Stomach (tissue), 9 donors: Measurements from ENCODE around the gene SLC2A6. TPM values are rescaled to one million over a fixed set of nuclear protein-coding genes. Genes with fewer than 3 reads are reported as not detected.

Experiments used
- DNase-seq, 2 donors: peaks; one replicate each; pipeline versions ENCODE4 v3.0.0 to v3.0.0-alpha.2; 2013 to 2019
- H3K27ac ChIP-seq, 5 donors: fragments of 200-600 bp in 4 of 5; sonication (generic) in 4 of 5; one replicate each; pipeline ENCODE4 v1.5.1; 2013 to 2019; ENCODE audit warnings: mild to moderate bottlenecking in 1 of 5, moderate library complexity in 1 of 5
- H3K27me3 ChIP-seq, 3 donors: fragments of 200-600 bp; sonication (generic); one replicate each; pipeline ENCODE4 v1.5.1; 2017 to 2019; ENCODE audit warnings: mixed run types in 1 of 3
- H3K36me3 ChIP-seq, 4 donors: fragments of 200-600 bp; sonication (generic); 1 replicate in 3 of 4; 2 replicates in 1 of 4; pipeline ENCODE4 v1.5.1; 2016 to 2019
- H3K4me1 ChIP-seq, 4 donors: fragments of 200-600 bp; sonication (generic); one replicate each; pipeline ENCODE4 v1.5.1; 2016 to 2019
- H3K4me3 ChIP-seq, 4 donors: fragments of 200-600 bp; sonication (generic) in 3 of 4; one replicate each; pipeline ENCODE4 v1.5.1; 2016 to 2019; ENCODE audit warnings: mild to moderate bottlenecking in 1 of 4
- H3K9me3 ChIP-seq, 4 donors: fragments of 200-600 bp; sonication (generic); one replicate each; pipeline ENCODE4 v1.5.1; 2016 to 2019
- CTCF ChIP-seq, 7 experiments: fragments of 450-650 bp in 4 of 7; fragments of 200-600 bp in 3 of 7; sonication (generic) in 3 of 7; IDR thresholded peaks; one replicate each; pipeline ENCODE4 v1.5.1; 2016 to 2019; ENCODE audit warnings: antibody characterized with exemption in 7 of 7, control low read depth in 2 of 7, mild to moderate bottlenecking in 1 of 7
- EP300 ChIP-seq: sonication (generic); formaldehyde crosslinking; IDR thresholded peaks from one replicate; pipeline ENCODE4 v1.6.1; 2017; ENCODE audit warnings: antibody characterized with exemption
- POLR2A ChIP-seq, 4 donors: fragments of 450-650 bp; IDR thresholded peaks; one replicate each; pipeline ENCODE4 v1.6.1; 2016; ENCODE audit warnings: antibody characterized with exemption in 4 of 4, control low read depth in 2 of 4, mild to moderate bottlenecking in 1 of 4, moderate library complexity in 1 of 4
- POLR2AphosphoS5 ChIP-seq, 3 donors: sonication (generic); formaldehyde crosslinking; IDR thresholded peaks; one replicate each; pipeline ENCODE4 v1.6.1; 2016; ENCODE audit warnings: antibody characterized with exemption in 3 of 3
- WGBS, 5 donors: extraction: QIAGEN DNeasy Blood & Tissue Kit in 3 of 5; methylation state at CpG; one replicate each; pipeline versions ENCODE4 v1.1.5 to v1.1.7; 2013 to 2018; 5-methylcytosine and 5-hydroxymethylcytosine counted together
- intact Hi-C: fragments of 100-400 bp; cut with DNase I; formaldehyde crosslinking; loops from one replicate; pipeline ENCODE4 v1.15.1; 2023; ENCODE audit warnings: low total_unique reads
- polyA plus RNA-seq, 3 donors: library from polyadenylated mRNA; stranded (reverse); fragments of 200-250 nt; gene quantifications; one replicate each; pipeline ENCODE4 v1.2.3, GENCODE V29; 2013
- total RNA-seq, 5 donors: library from RNA; depleted of rRNA; stranded (reverse); fragments of >200 nt; gene quantifications; one replicate each; pipeline versions ENCODE4 v1.1.0 to v1.2.3, GENCODE V29; 2014 to 2016
- donor health status: healthy with polysubstance abuse.
- donor health status: Bipolar disorder and iron deficiency.
- donor health status: healthy.

Gene SLC2A6
- total and polyA plus RNA-seq, 8 donors = 0.55 to 14.3 (median 1.3) TPM; not detected in 2

- no peak for DNase-seq
- TF ChIP-seq EP300 (no peak), POLR2AphosphoS5 (IDR thresholded peaks at IDR 0.05) (no peak), POLR2A (IDR thresholded peaks at IDR 0.05) (no peak), CTCF (IDR thresholded peaks at IDR 0.05) (no peak)
- intact Hi-C loops = no loop called here
- peak overlapping the region in 1 of 5 donors; percentile 58 for H3K27ac ChIP-seq
- H3K9me3 ChIP-seq = no peaks in the 10 kb centered on the region
- peaks cover 25 to 48% (median 27%) of the 10 kb centered on the region in 4 donors for H3K4me1 ChIP-seq
- H3K27me3 ChIP-seq = no peaks in the 10 kb centered on the region
- 84 to 95% (median 87%) methylated on average over 4 to 6 of the region's 6 CpGs for WGBS, 5 donors
- H3K4me3 ChIP-seq = no peak overlapping the region
- peaks cover 14 to 58% (median 54%) of the 10 kb centered on the region in 4 donors for H3K36me3 ChIP-seq
Measured at GRCh38 chr9:133468777-133469421, 10.0 kb downstream of the SLC2A6 start.

- DNase-seq = no peak
- no peaks in the 10 kb centered on the region for H3K9me3 ChIP-seq
- peaks cover 25 to 52% (median 27%) of the 10 kb centered on the region in 4 donors for H3K4me1 ChIP-seq
- H3K4me3 ChIP-seq = no peak overlapping the region
- WGBS, 5 donors = 81 to 91% (median 90%) methylated on average over 4 to 11 of the region's 11 CpGs
- no peak overlapping the region for H3K27ac ChIP-seq
- no peak for TF ChIP-seq POLR2A (IDR thresholded peaks at IDR 0.05)
- no peak for TF ChIP-seq CTCF (IDR thresholded peaks at IDR 0.05)
- TF ChIP-seq EP300 = no peak
- TF ChIP-seq POLR2AphosphoS5 (IDR thresholded peaks at IDR 0.05) = no peak
- peaks cover 14 to 61% (median 57%) of the 10 kb centered on the region in 4 donors for H3K36me3 ChIP-seq
- no peaks in the 10 kb centered on the region for H3K27me3 ChIP-seq
- intact Hi-C loops = no loop called here
Measured at GRCh38 chr9:133468374-133468773, 10.5 kb downstream of the SLC2A6 start.

GRCh38 chr9:133467101-133467500, 11.8 kb downstream of the SLC2A6 start:
- peaks cover 14 to 64% (median 58%) of the 10 kb centered on the region in 4 donors for H3K36me3 ChIP-seq

GRCh38 chr9:133465984-133466383, 12.9 kb downstream of the SLC2A6 start:
- 63 to 77% (median 66%) methylated on average over 6 of the region's 6 CpGs for WGBS, 5 donors
- intact Hi-C loops = no loop called here
- no peak for DNase-seq

More at GRCh38 chr9:133467101-133467500, 11.8 kb downstream of the SLC2A6 start:
- 74 to 88% (median 81%) methylated on average over 9 to 10 of the region's 10 CpGs for WGBS, 5 donors
- intact Hi-C loops = no loop called here
- TF ChIP-seq POLR2AphosphoS5 (IDR thresholded peaks at IDR 0.05) (no peak), CTCF (IDR thresholded peaks at IDR 0.05) (no peak), EP300 (no peak), POLR2A (IDR thresholded peaks at IDR 0.05) (no peak)
- H3K27me3 ChIP-seq = no peaks in the 10 kb centered on the region
- DNase-seq = no peak
- no peaks in the 10 kb centered on the region for H3K9me3 ChIP-seq
- peaks cover 34 to 65% (median 36%) of the 10 kb centered on the region in 4 donors for H3K4me1 ChIP-seq
- H3K27ac ChIP-seq = no peak overlapping the region
- H3K4me3 ChIP-seq = no peak overlapping the region

More at GRCh38 chr9:133465984-133466383, 12.9 kb downstream of the SLC2A6 start:
- Histone ChIP-seq H3K27me3 (no peaks in the 10 kb centered on the region), H3K36me3 (peaks cover 14 to 64% (median 56%) of the 10 kb centered on the region in 4 donors), H3K27ac (no peak overlapping the region), H3K9me3 (no peaks in the 10 kb centered on the region), H3K4me3 (no peak overlapping the region), H3K4me1 (peaks cover 38 to 66% (median 38%) of the 10 kb centered on the region in 4 donors)
- TF ChIP-seq POLR2A (IDR thresholded peaks at IDR 0.05) (no peak), POLR2AphosphoS5 (IDR thresholded peaks at IDR 0.05) (no peak), CTCF (IDR thresholded peaks at IDR 0.05) (no peak), EP300 (no peak)
